B cell (primary cell): ENCODE data around the gene MT4. TPM values are rescaled to one million over a fixed set of nuclear protein-coding genes. Genes with fewer than 3 reads are reported as not detected.

Source experiments
- ATAC-seq: fragments of 200-7000 bp; cut with Tn5 transposase; one replicate; pipeline ENCODE4 v1.10.0; 2021; ENCODE audit warnings: low read depth, mild to moderate bottlenecking, moderate number of reproducible peaks, moderate library complexity
- CTCF ChIA-PET: fragments of 350-600 bp; sonication (Branson Sonifier 250); formaldehyde crosslinking; loops from one replicate; lab custom pipeline; 2021; ENCODE audit warnings: antibody characterized with exemption, inconsistent platforms; lab: Charles Lee
- POLR2A ChIA-PET: fragments of 350-600 bp; sonication (Branson Sonifier 250); formaldehyde crosslinking; loops from one replicate; lab custom pipeline; 2021; ENCODE audit warnings: antibody characterized with exemption; lab: Charles Lee
- DNase-seq: peaks from one replicate; pipeline ENCODE4 v3.0.0; 2013
- H2AFZ ChIP-seq: 2 replicates; pipeline ENCODE4 v1.6.1; 2012; ENCODE audit warnings: mild to moderate bottlenecking, low read depth, low read length; ENCODE audit not compliant: insufficient read depth, poor library complexity, severe bottlenecking
- H3K27ac ChIP-seq, 2 donors: 1 replicate in 1 of 2; 2 replicates in 1 of 2; pipeline ENCODE4 v1.5.1; 2012 to 2013; ENCODE audit warnings: low read length in 2 of 2, mild to moderate bottlenecking in 2 of 2, moderate library complexity in 1 of 2
- H3K27me3 ChIP-seq, 4 experiments: fragments of 200-600 bp in 1 of 4; sonication (generic) in 1 of 4; replicated peaks in 1 of 4; 1 replicate in 2 of 4; 2 replicates in 2 of 4; pipeline versions ENCODE4 v1.6.1 to v1.7.0; 2013 to 2016; ENCODE audit warnings: low read length in 3 of 4, mild to moderate bottlenecking in 2 of 4, mixed read lengths in 1 of 4, moderate library complexity in 1 of 4; ENCODE audit not compliant: insufficient read depth in 4 of 4, control insufficient read depth in 3 of 4; ENCODE audit errors: control extremely low read depth in 1 of 4
- H3K36me3 ChIP-seq, 2 experiments: replicated peaks in 1 of 2; 1 replicate in 1 of 2; 2 replicates in 1 of 2; pipeline versions ENCODE4 v1.6.1 to v1.7.1; 2013; ENCODE audit warnings: low read length in 1 of 2; ENCODE audit not compliant: insufficient read depth in 2 of 2, control insufficient read depth in 1 of 2; ENCODE audit errors: control extremely low read depth in 1 of 2, extremely low read depth in 1 of 2
- H3K4me1 ChIP-seq, 2 donors: fragments of 200-600 bp in 1 of 2; sonication (generic) in 1 of 2; 1 replicate in 1 of 2; 2 replicates in 1 of 2; pipeline versions ENCODE4 v1.5.1 to v1.6.1; 2013 to 2017; ENCODE audit warnings: low read length in 2 of 2; ENCODE audit not compliant: control insufficient read depth in 2 of 2, insufficient read depth in 2 of 2
- H3K4me2 ChIP-seq: replicated peaks from 2 replicates; pipeline ENCODE3; 2012; ENCODE audit warnings: mild to moderate bottlenecking, low read depth, low read length; ENCODE audit not compliant: poor library complexity, severe bottlenecking
- H3K4me3 ChIP-seq, 5 experiments: fragments of 200-600 bp in 1 of 5; sonication (generic) in 1 of 5; 1 replicate in 3 of 5; 2 replicates in 2 of 5; pipeline versions ENCODE4 v1.5.1 to v1.7.0; 2011 to 2016; ENCODE audit warnings: low read length in 4 of 5, mild to moderate bottlenecking in 4 of 5, low read depth in 2 of 5, control low read depth in 1 of 5, moderate library complexity in 1 of 5; ENCODE audit not compliant: insufficient read depth in 1 of 5; ENCODE audit errors: control extremely low read depth in 1 of 5, extremely low read depth in 1 of 5
- H3K79me2 ChIP-seq: fragments of 200-600 bp; sonication (generic); one replicate; pipeline ENCODE4 v1.6.0; 2016; ENCODE audit warnings: low read length; ENCODE audit not compliant: control insufficient read depth, insufficient read depth
- H3K9ac ChIP-seq: fragments of 200-600 bp; sonication (generic); 2 replicates; pipeline ENCODE4 v1.6.1; 2017; ENCODE audit warnings: mild to moderate bottlenecking, low read length, moderate library complexity
- H3K9me3 ChIP-seq, 3 donors: one replicate each; pipeline versions ENCODE4 v1.6.1 to v1.7.1; 2013; ENCODE audit warnings: low read length in 2 of 3; ENCODE audit not compliant: control insufficient read depth in 2 of 3, insufficient read depth in 1 of 3; ENCODE audit errors: control extremely low read depth in 1 of 3
- H4K20me1 ChIP-seq: 2 replicates; pipeline ENCODE4 v1.6.0; 2012; ENCODE audit warnings: mild to moderate bottlenecking, low read length; ENCODE audit not compliant: insufficient read depth, control insufficient read depth, poor library complexity, severe bottlenecking
- H3K27ac Mint-ChIP-seq: one replicate; pipeline ENCODE4 v1.8.0; 2021; ENCODE audit warnings: mixed read lengths
- H3K27me3 Mint-ChIP-seq: one replicate; pipeline ENCODE4 v1.8.0; 2021; ENCODE audit warnings: mixed read lengths
- H3K4me1 Mint-ChIP-seq: one replicate; pipeline ENCODE4 v1.8.0; 2021; ENCODE audit warnings: mixed read lengths
- H3K4me3 Mint-ChIP-seq: one replicate; pipeline ENCODE4 v1.8.0; 2021; ENCODE audit warnings: mixed read lengths
- H3K9me3 Mint-ChIP-seq: one replicate; pipeline ENCODE4 v1.8.0; 2022; ENCODE audit warnings: mixed read lengths; ENCODE audit not compliant: insufficient read depth
- CTCF ChIP-seq: fragments of 200-600 bp; IDR thresholded peaks from one replicate; pipeline ENCODE4 v1.8.0; 2022; ENCODE audit warnings: antibody characterized with exemption, mild to moderate bottlenecking
- EZH2 ChIP-seq: IDR thresholded peaks from 2 replicates; pipeline ENCODE4 v1.6.1; 2012; ENCODE audit warnings: borderline replicate concordance, low read depth, mild to moderate bottlenecking, moderate library complexity, low read length; ENCODE audit not compliant: insufficient read depth, poor library complexity, severe bottlenecking
- WGBS: methylation state at CpG from one replicate; pipeline ENCODE4 v1.1.5; 2013; ENCODE audit warnings: missing lambda C conversion rate; ENCODE audit not compliant: insufficient coverage; 5-methylcytosine and 5-hydroxymethylcytosine counted together
- intact Hi-C: fragments of 100-400 bp; cut with micrococcal nuclease; formaldehyde crosslinking; loops from one replicate; pipeline ENCODE4 v1.10.0; 2022
- polyA plus RNA-seq: library from polyadenylated mRNA; depleted of rRNA; stranded (reverse); fragments of >200 nt; gene quantifications from 2 replicates; pipeline ENCODE4 v1.2.3, GENCODE V29; 2012
- total RNA-seq, 2 donors: library from RNA; stranded (reverse); fragments of 120-200 nt in 1 of 2; gene quantifications; 1 replicate in 1 of 2; 2 replicates in 1 of 2; pipeline versions ENCODE4 v1.2.3 to v1.2.4, GENCODE V29; 2013 to 2022

The MT4 gene
- total and polyA plus RNA-seq, 2 donors (not counting 1 experiment from before 2014, with no cell fraction given) = not detected

- peaks cover 19% of the 10 kb centered on the region for H3K27me3 Mint-ChIP-seq
- Histone ChIP-seq H4K20me1 (no peaks in the 10 kb centered on the region), H3K9ac (no peak overlapping the region), H3K4me2 (no peak overlapping the region), H3K27ac (no peak overlapping the region), H3K9me3 (no peaks in the 10 kb centered on the region), H2AFZ (no peak overlapping the region), H3K36me3 (no peaks in the 10 kb centered on the region), H3K27me3 (peaks cover 0 to 11% (median 3%) of the 10 kb centered on the region in 4 experiments), H3K4me3 (no peak overlapping the region), H3K4me1 (peaks cover 12 to 28% of the 10 kb centered on the region in 2 donors), H3K79me2 (no peaks in the 10 kb centered on the region)
- H3K4me1 Mint-ChIP-seq = peaks cover 24% of the 10 kb centered on the region
- H3K9me3 Mint-ChIP-seq = no peaks in the 10 kb centered on the region
- TF ChIP-seq EZH2 = no peak
- no peak for TF ChIP-seq CTCF
- WGBS = 100% methylated on average over 4 of the region's 4 CpGs
- intact Hi-C loops = loop anchor here (10.0 kb wide), 1 partner anchor 310 kb away; no protein-coding TSS in a partner anchor
- ChIA-PET POLR2A (no interaction called here), CTCF (interaction anchor here (0.6 to 2.0 kb wide), 5 partner anchors 26 to 1493 kb away, joined by 3 to 17 read pairs (median 4); no protein-coding TSS in a partner anchor)
- H3K27ac Mint-ChIP-seq = no peak overlapping the region
- ATAC-seq = no peak
- no peak overlapping the region for H3K4me3 Mint-ChIP-seq
- no peak for DNase-seq
Observed at GRCh38 chr16:56604966-56605365, 40.1 kb downstream of the MT4 start.

GRCh38 chr16:56605475-56605874 is 40.6 kb downstream of the MT4 start:
- no peaks in the 10 kb centered on the region for H3K36me3 ChIP-seq
- Mint-ChIP-seq H3K4me3 (no peak overlapping the region), H3K4me1 (peaks cover 28% of the 10 kb centered on the region), H3K27me3 (peaks cover 14% of the 10 kb centered on the region), H3K9me3 (no peaks in the 10 kb centered on the region), H3K27ac (no peak overlapping the region)
- CTCF ChIA-PET = interaction anchor here (0.6 to 2.0 kb wide), 5 partner anchors 25 to 1492 kb away, joined by 3 to 17 read pairs (median 4); no protein-coding TSS in a partner anchor
- ATAC-seq (no peak), DNase-seq (no peak)
- no peaks in the 10 kb centered on the region for H3K79me2 ChIP-seq
- no peaks in the 10 kb centered on the region for H3K9me3 ChIP-seq
- WGBS = no CpG with 5 or more reads among the region's 1 CpG
- H3K9ac ChIP-seq = no peak overlapping the region
- no peaks in the 10 kb centered on the region for H4K20me1 ChIP-seq
- no peak overlapping the region for H2AFZ ChIP-seq
- no peak overlapping the region for H3K4me2 ChIP-seq
- intact Hi-C loops = loop anchor here (10.0 kb wide), 1 partner anchor 309 kb away; no protein-coding TSS in a partner anchor
- TF ChIP-seq EZH2 (no peak), CTCF (no peak)
- POLR2A ChIA-PET = no interaction called here
- H3K4me3 ChIP-seq = no peak overlapping the region
- peaks cover 0 to 11% (median 3%) of the 10 kb centered on the region in 4 experiments for H3K27me3 ChIP-seq
- peaks cover 17 to 34% of the 10 kb centered on the region in 2 donors for H3K4me1 ChIP-seq
- H3K27ac ChIP-seq = no peak overlapping the region
